Measurements from ENCODE around the gene GNLY. TPM values are rescaled to one million over a fixed set of nuclear protein-coding genes. Genes with fewer than 3 reads are reported as not detected.

Gene GNLY
- total RNA-seq, 1 donor from 2014 or later: not detected

DNA sequence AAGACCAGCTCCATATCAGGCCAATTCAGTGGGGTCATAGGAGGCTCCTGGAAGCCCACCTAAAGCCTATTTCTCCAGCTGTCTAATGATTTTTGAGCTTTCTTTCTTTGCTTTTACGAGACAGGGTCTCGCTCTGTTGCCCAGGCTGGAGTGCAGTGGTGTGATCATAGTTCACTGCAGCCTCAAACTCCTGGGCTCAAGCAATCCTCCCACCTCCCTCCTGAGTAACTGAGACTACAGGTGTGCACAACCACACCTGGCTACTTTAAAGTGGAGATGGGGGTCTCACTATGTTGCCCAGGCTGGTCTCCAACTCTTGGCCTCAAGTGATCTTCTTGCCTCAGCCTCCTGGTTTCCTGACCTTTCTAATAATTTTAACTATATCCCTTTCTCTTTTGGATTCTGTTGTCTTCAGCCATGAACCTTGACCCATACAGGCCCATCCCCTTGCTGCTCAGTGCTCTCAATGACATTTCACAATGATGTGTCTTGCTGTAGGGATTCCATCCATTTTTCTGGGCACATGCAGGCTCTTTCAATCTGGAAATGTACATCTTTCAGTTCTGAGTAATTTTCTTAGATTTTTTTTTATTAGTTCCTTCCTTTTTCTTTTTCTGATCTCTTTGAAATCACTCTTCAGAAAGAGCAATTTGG is 29.7 kb downstream of the GNLY start:
- H3K9ac ChIP-seq (ENCODE audit: low read length): no peak overlapping the region
- H3K36me3 ChIP-seq (ENCODE audit: insufficient read depth, low read length): no peaks in the 10 kb centered on the region
- H3K79me2 ChIP-seq (ENCODE audit: insufficient read depth, low read length): no peaks in the 10 kb centered on the region
- H3K4me3 Mint-ChIP-seq (ENCODE audit: unreplicated experiment): no peak overlapping the region
- H3K27ac ChIP-seq (ENCODE audit: low read depth, low read length): no peak overlapping the region
- peaks cover 16% of the 10 kb centered on the region for H3K27me3 ChIP-seq (ENCODE audit: insufficient read depth, low read length)
- no peak overlapping the region for H2AFZ ChIP-seq (ENCODE audit: low read depth, low read length)
- H3K9me3 ChIP-seq (ENCODE audit: insufficient read depth, low read depth, low read length): no peaks in the 10 kb centered on the region
- H4K20me1 ChIP-seq (ENCODE audit: insufficient read depth, low read length): no peaks in the 10 kb centered on the region
- TF ChIP-seq EZH2 (IDR thresholded peaks at IDR 0.05; ENCODE audit: insufficient read depth, low read length): no peak
- TF ChIP-seq, protein P1, sequence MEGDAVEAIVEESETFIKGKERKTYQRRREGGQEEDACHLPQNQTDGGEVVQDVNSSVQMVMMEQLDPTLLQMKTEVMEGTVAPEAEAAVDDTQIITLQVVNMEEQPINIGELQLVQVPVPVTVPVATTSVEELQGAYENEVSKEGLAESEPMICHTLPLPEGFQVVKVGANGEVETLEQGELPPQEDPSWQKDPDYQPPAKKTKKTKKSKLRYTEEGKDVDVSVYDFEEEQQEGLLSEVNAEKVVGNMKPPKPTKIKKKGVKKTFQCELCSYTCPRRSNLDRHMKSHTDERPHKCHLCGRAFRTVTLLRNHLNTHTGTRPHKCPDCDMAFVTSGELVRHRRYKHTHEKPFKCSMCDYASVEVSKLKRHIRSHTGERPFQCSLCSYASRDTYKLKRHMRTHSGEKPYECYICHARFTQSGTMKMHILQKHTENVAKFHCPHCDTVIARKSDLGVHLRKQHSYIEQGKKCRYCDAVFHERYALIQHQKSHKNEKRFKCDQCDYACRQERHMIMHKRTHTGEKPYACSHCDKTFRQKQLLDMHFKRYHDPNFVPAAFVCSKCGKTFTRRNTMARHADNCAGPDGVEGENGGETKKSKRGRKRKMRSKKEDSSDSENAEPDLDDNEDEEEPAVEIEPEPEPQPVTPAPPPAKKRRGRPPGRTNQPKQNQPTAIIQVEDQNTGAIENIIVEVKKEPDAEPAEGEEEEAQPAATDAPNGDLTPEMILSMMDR (IDR thresholded peaks at IDR 0.05; ENCODE audit: insufficient read depth, low read depth, low read length): no peak
- H3K9me3 Mint-ChIP-seq (ENCODE audit: unreplicated experiment): peaks cover 12% of the 10 kb centered on the region
- no peaks in the 10 kb centered on the region for H3K4me1 ChIP-seq (ENCODE audit: insufficient read depth, low read length)
- H3K4me1 Mint-ChIP-seq (ENCODE audit: low read depth, unreplicated experiment): peaks cover 6% of the 10 kb centered on the region
- peaks cover 56% of the 10 kb centered on the region for H3K27me3 Mint-ChIP-seq (ENCODE audit: low read depth, unreplicated experiment)
- no peak overlapping the region for H3K4me2 ChIP-seq (ENCODE audit: low read length)
- H3K4me3 ChIP-seq (ENCODE audit: insufficient read depth, low read depth, low read length): no peak overlapping the region
- DNase-seq (ENCODE audit: low read depth): no peak
- no peak overlapping the region for H3K27ac Mint-ChIP-seq (ENCODE audit: unreplicated experiment)
- H3K36me3 Mint-ChIP-seq (ENCODE audit: low read depth, unreplicated experiment): peaks cover 3% of the 10 kb centered on the region
- no peak for FAIRE-seq

DNA sequence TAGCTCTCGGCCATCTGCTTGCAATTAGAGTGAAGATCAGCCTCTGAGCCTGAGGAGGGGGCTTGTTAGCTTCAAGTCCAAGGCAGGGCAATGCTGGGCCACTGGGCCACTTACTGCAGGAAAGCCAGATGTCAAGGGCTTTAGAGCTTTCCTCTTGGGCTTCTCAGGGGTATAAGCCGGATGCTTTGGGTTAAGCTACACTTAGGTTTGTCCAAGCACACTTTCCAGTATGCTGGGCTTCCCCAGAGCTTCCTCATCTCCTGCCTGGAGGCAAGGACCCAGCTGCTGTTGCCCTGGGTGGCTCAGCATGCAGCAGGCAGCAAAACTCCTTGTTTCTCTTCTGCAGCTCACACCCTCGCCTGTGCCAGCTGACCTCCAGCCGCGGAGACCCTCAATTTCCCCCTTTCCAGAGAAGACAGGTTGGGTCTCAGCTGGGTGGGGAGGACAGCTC is 30.6 kb downstream of the GNLY start:
- TF ChIP-seq, protein P1 (IDR thresholded peaks at IDR 0.05; ENCODE audit: insufficient read depth, low read depth, low read length): no peak
- TF ChIP-seq EZH2 (IDR thresholded peaks at IDR 0.05; ENCODE audit: insufficient read depth, low read length): no peak
- Histone ChIP-seq H3K79me2 (ENCODE audit: insufficient read depth, low read length) (no peaks in the 10 kb centered on the region), H3K27ac (ENCODE audit: low read depth, low read length) (no peak overlapping the region), H2AFZ (ENCODE audit: low read depth, low read length) (no peak overlapping the region), H3K9me3 (ENCODE audit: insufficient read depth, low read depth, low read length) (no peaks in the 10 kb centered on the region), H3K4me3 (ENCODE audit: insufficient read depth, low read depth, low read length) (no peak overlapping the region), H3K4me1 (ENCODE audit: insufficient read depth, low read length) (no peaks in the 10 kb centered on the region), H4K20me1 (ENCODE audit: insufficient read depth, low read length) (no peaks in the 10 kb centered on the region), H3K4me2 (ENCODE audit: low read length) (no peak overlapping the region), H3K36me3 (ENCODE audit: insufficient read depth, low read length) (no peaks in the 10 kb centered on the region), H3K27me3 (ENCODE audit: insufficient read depth, low read length) (peaks cover 13% of the 10 kb centered on the region), H3K9ac (ENCODE audit: low read length) (no peak overlapping the region)
- Mint-ChIP-seq H3K27ac (ENCODE audit: unreplicated experiment) (no peak overlapping the region), H3K36me3 (ENCODE audit: low read depth, unreplicated experiment) (no peaks in the 10 kb centered on the region), H3K4me1 (ENCODE audit: low read depth, unreplicated experiment) (peaks cover 6% of the 10 kb centered on the region), H3K27me3 (ENCODE audit: low read depth, unreplicated experiment) (peaks cover 60% of the 10 kb centered on the region), H3K4me3 (ENCODE audit: unreplicated experiment) (no peak overlapping the region), H3K9me3 (ENCODE audit: unreplicated experiment) (peaks cover 12% of the 10 kb centered on the region)
- no peak for FAIRE-seq
- no peak for DNase-seq (ENCODE audit: low read depth)

DNA sequence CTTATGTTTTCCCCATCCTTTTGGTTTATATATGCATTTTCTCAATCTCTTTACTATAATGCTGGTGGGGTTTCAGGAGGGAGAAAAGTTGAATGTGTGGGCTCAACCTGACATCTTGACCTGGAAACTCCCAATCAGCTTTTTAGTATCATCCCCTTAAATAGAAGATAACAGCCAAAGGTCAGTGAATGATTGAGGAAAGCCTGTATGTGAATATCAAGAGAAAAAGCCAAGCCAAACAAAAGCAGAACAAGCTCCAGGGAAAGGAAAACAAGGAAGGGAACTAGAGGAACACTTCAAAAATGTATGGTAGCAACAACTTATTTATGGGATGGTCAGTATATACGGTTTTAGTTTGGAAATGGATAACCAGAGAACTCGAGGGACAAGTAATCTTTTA is 31.3 kb downstream of the GNLY start:
- peaks cover 8% of the 10 kb centered on the region for H3K9me3 Mint-ChIP-seq (ENCODE audit: unreplicated experiment)
- H3K27me3 ChIP-seq (ENCODE audit: insufficient read depth, low read length): peaks cover 13% of the 10 kb centered on the region
- no peaks in the 10 kb centered on the region for H3K36me3 ChIP-seq (ENCODE audit: insufficient read depth, low read length)
- no peak overlapping the region for H3K4me3 ChIP-seq (ENCODE audit: insufficient read depth, low read depth, low read length)
- no peak overlapping the region for H3K9ac ChIP-seq (ENCODE audit: low read length)
- no peak overlapping the region for H3K4me2 ChIP-seq (ENCODE audit: low read length)
- H3K4me3 Mint-ChIP-seq (ENCODE audit: unreplicated experiment): no peak overlapping the region
- no peaks in the 10 kb centered on the region for H3K79me2 ChIP-seq (ENCODE audit: insufficient read depth, low read length)
- H3K4me1 Mint-ChIP-seq (ENCODE audit: low read depth, unreplicated experiment): peaks cover 6% of the 10 kb centered on the region
- no peak overlapping the region for H3K27ac ChIP-seq (ENCODE audit: low read depth, low read length)
- no peak overlapping the region for H2AFZ ChIP-seq (ENCODE audit: low read depth, low read length)
- no peaks in the 10 kb centered on the region for H3K4me1 ChIP-seq (ENCODE audit: insufficient read depth, low read length)
- FAIRE-seq: no peak
- DNase-seq (ENCODE audit: low read depth): no peak
- no peaks in the 10 kb centered on the region for H3K36me3 Mint-ChIP-seq (ENCODE audit: low read depth, unreplicated experiment)
- TF ChIP-seq, protein P1 (IDR thresholded peaks at IDR 0.05; ENCODE audit: insufficient read depth, low read depth, low read length): no peak
- TF ChIP-seq EZH2 (IDR thresholded peaks at IDR 0.05; ENCODE audit: insufficient read depth, low read length): no peak
- peaks cover 56% of the 10 kb centered on the region for H3K27me3 Mint-ChIP-seq (ENCODE audit: low read depth, unreplicated experiment)
- H4K20me1 ChIP-seq (ENCODE audit: insufficient read depth, low read length): no peaks in the 10 kb centered on the region
- H3K9me3 ChIP-seq (ENCODE audit: insufficient read depth, low read depth, low read length): no peaks in the 10 kb centered on the region
- H3K27ac Mint-ChIP-seq (ENCODE audit: unreplicated experiment): no peak overlapping the region

All from astrocyte (in vitro differentiated cells and primary cell).